ENCODE data around the gene AMDHD1.

Gene AMDHD1, protein sequence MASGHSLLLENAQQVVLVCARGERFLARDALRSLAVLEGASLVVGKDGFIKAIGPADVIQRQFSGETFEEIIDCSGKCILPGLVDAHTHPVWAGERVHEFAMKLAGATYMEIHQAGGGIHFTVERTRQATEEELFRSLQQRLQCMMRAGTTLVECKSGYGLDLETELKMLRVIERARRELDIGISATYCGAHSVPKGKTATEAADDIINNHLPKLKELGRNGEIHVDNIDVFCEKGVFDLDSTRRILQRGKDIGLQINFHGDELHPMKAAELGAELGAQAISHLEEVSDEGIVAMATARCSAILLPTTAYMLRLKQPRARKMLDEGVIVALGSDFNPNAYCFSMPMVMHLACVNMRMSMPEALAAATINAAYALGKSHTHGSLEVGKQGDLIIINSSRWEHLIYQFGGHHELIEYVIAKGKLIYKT

DNA sequence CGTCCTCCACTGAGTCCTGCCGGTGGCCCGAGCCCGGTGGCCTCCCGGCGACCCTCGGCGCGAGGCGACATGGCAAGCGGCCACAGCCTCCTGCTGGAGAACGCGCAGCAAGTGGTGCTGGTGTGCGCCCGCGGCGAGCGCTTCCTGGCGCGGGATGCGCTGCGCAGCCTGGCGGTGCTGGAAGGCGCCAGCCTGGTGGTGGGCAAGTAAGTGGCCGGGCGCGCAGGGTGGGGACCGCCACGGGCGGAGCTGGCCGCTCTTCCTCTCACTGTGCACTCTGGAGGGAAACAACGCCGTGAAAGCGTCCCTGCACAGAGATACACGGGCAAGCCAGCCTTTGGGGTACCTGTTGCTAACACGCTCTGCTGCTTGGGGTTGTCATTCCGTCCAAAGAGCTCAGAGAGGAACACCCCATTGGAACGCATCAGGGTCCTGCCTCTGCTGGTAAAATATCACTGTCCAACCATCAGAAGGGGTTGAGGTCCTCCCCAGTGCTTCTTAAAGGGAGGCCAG is at the start of gene AMDHD1:
AMDHD1 (plus strand) TSS at position 2 of the 513 bp plus-strand sequence; CDS start at position 70, 68 bp downstream.
- peak; percentile 63 for DNase-seq

DNA sequence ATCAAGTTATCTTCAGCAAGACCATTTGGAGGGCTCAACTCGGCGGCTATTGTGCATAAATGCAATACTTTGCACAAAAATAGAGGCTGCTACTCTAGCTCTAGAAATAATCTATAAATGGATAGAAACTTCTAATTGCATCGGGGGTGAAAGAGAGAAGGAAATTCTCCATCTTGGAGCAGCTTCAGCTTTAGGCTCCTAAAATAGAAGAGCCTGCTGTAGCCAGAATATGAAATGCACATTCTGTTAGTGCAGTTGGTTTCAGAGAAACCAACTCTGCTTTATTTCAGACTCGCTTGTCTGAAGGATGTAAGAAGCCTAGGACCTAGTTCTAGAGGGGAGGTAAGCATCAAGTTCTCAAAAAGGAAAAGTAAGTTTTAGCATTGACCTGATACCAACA is 46.3 kb upstream of the AMDHD1 start:
- DNase-seq = no peak

DNA sequence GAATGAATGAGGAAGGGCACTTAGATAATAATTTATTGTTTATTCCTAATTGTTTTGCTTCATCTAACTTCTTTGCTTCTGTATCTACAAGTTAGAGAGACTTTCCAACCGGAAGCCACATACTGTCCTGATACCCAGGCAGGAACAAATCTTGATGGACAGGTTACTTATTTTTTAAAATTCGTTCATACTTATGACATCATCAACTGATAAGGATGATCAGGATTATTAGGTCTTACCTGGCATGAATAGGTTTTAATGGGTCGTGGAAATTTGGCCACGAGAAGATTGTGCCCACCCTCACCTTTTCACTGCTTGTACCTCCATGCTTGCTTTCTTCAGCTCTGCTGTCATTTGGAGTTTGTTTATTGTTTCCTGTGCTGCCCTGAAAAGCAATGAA is 45.0 kb upstream of the AMDHD1 start:
- DNase-seq = no peak

DNA sequence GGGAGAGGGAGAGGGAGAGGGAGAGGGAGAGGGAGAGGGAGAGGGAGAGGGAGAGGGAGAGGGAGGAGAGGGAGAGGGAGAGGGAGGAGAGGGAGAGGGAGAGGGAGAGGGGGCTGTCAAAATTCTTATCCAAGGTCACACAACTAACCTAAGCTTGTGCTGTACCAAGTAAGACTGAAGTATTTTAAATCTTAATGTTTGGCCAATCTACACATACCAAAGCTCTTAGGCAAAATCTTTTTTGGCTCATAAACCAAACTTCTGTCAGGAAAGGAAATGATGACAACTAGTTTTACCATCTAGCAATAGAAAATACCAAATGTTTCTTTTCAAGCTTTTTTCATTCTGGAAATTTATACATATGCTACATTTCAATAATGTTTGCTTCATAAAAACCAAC is 34.6 kb upstream of the AMDHD1 start:
- DNase-seq = no peak

DNA sequence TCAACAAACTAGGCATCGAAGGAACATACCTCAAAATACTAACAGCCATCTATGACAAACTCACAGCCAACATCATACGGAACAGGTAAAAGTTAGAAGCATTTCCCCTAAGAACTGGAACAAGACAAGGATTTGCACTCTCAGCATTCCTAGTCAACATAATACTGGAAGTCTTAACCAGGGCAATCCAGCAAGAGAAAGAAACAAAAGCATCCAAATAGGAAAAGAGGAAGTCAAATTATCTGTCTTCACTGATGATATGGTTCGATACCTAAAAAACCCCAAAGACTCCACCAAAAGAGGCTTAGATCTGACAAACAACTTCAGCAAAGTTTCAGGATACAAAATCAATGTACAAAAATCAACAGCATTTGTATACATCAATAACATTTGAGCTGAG is 33.3 kb upstream of the AMDHD1 start:
- no peak for DNase-seq

DNA sequence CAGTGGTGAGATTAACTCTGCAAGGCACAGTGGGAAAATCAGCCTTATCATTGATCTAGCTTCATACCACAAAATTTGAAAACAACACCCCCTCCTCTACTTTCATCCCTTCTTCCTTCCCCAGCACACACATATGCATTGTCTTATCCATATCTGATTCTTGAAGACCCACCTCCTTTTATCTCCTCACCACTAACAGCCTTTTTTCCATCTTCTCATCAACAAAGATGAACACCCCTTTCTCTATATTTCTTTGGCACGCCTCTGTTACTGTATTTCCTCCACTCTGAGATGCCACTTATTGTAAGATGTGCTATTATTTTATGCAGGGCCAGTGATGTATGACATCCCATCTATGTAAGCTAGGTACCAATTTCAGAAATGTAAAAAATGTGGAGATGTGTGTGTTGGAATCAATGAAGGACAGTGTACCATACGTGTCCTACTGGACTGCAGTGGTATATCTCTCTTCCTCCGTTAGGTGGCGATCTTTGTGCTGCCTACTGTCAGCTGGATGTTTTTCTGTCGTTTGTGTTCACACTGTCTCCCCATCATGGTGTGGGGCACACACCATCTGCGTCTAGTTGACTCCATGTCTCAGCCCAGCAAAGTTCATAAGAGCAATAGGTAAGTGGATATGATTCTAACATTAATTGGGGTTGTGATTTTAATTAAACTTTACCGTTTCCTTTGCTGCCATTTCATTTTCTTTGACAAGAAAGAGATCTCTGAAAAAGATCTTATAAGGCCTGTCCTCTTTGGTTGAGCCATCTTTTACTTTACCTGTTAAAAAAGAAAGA is 24.7 kb upstream of the AMDHD1 start:
- peak; percentile 10 for DNase-seq

DNA sequence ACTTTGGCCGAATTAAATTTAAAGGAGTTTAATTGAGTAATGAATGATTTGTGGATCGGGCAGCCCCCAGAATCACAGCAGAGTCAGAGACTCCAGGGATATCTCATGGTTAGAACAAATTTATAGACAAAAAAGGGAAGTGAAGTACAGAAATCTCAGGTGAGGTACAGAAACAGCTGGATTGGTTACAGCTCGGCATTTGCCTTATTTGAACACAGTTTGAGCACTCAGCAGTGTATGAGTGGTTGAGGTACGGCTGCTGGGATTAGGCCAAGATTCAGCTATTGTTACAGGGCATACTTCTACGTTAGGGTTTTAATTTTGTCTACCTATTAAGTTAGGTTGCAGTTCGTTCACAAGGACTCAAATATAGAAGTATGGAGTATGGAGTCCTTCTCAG is 24.0 kb upstream of the AMDHD1 start:
- no peak for DNase-seq

DNA sequence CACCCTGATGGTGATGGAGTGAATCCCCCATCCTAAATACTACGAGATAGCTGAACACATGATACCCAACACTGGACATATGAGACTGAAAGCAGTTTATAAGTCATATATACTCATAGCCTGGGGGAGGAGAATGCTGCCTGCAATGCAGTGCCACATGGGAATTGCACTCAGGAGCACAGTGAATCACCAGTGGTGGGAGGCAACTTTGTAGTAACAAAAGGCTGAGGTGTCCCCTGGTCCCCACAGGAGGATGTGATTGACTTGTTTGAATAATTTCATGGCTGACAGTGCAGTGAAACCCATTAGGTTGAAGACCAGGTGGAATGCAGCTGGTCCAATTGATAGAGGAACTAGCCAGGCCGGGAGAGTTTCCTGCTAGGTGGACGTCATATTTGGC is 20.9 kb upstream of the AMDHD1 start:
- DNase-seq = no peak

DNA sequence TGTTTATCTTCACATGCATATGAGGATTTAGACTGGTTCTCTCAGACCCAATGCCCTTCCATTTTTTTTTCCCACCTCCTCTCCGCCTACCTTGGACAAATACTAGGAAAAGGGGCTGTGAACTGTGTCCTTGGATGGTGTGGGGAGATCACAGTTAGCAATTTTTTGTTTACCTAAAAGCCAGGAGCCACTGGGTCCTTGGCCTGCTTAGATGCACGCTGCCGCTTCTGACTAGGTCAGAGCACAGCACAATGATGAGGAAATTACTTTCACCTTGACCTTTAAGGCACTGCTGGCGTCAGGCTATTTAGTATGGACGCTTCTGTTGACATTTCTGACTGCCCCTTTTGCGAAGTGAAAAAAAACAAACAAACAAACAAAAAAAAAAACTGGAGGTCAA is 2.6 kb upstream of the AMDHD1 start:
- no peak for DNase-seq

DNA sequence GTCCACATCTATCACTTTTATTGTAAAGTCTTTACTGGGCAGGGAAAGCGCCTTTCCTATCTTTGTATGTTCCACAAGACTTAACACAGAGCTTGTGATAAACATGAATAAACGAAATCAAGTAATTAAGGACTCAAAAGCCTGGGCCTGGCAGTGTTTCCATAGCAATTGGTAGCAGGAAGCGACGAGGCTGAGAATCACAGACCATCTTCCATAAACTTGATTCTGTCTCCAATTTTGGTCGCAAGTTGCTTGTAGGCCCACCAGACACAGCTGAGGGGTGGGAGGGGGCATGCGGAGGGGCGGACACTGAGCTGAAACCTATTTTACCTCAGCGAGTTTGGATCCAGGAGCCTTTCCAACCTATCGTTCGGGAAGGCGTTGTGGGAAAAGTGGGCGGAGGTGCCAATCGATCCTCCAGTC is 1.0 kb upstream of the AMDHD1 start:
- no peak for DNase-seq

DNA sequence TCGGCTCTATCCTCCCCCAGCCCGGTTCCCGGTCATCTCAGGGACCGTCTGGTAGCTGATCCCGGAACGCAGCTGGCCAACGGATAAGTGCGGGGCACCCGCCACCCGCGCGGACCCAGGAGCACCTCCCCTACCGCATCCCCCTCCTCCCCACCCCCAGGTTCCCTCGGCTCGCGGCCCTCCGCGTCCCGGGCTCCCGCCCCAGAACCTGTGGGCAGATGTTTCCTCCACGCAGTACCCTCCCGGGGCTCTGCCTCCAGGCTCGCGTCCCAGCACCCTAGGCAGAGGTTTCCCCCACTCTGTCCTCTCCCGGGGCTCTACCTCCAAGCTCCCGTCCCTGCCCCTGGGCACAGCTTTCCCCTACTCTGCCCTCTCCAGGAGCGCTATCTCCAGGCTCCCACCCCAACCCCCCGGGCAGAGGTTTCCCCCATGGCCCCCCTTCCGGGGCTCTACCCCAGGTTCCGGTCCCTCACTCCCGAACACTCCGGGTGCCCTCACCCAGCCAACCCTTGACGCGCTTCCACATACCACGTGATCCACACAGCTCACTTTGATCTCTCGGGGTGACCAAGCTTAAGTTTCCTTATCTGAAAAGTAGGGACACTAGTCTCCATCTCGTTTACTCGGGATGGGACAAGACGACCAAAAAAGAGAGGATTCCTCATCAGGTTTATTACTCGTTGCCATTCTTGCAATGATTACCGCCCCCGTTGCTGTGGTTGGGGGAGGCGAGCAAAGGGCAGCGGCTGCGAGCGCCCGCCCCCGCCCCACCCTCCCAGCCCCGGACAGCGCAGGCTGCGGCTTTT is 404 bp upstream of the AMDHD1 start, which contains the start of gene CCDC38:
CCDC38 (minus strand) TSS at position 91 of the 806 bp plus-strand sequence. CDS start 6,105 bp downstream, outside the sequence.
- DNase-seq = peak; percentile 80

DNA sequence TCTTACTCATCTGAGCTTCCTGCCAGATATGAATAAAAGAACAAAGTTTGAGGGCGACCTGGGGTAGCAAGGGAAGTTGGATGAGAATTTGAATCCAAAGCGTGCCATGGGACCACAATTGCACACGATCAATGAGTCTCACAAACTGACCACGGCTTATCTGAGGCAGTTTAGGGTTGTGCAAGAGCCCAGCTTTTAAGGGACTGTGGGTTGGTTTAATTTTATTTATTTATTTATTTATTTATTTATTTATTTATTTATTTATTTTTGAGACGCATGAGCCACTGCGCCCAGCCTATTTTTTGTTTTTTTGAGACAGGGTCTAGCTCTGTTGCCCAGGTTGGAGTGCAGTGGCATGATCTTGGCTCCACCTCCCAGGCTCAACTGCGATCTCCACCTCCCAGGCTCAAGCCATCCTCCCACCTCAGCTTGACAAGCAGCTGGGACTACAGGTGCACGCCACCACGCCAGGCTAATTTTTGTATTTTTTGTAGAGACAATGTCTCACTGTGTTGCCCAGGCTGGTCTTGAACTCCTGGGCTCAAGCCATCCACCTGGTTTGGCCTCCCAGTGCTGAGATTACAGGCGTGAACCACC is 1.1 kb downstream of the AMDHD1 start:
- DNase-seq = no peak

DNA sequence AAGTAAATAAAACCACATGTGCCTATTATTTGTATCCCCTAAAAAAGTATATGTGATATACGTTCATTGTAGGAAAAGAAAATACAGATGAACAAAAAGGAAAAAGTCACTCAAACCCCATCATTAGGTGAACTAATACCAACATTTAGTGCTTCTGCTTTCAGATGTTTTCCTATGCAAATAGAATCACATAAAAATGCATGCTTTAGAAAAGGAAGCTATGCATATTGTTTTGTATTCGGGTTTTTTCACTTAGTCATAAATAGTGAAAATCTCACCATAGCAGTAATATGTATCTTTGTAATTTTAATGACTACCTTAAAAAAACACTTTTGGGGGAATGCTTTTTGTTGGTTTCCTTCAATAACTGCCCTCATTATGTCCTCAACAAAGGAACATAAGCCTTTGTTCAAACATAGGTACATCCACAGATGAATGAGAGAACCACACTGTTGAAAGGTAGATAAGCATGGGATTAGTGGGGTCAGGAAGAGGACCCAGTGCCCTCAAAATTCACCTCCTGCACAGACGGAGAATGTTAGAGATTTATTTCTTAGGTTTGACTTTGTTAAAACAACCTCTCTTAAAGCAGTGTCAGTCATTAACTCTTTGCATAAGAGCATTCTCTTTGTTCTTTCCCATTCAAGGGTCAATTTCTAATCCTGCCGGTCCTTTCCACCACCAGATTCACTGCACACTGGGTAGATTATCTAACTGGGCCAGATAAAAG is 6.5 kb downstream of the AMDHD1 start:
- no peak for DNase-seq

DNA sequence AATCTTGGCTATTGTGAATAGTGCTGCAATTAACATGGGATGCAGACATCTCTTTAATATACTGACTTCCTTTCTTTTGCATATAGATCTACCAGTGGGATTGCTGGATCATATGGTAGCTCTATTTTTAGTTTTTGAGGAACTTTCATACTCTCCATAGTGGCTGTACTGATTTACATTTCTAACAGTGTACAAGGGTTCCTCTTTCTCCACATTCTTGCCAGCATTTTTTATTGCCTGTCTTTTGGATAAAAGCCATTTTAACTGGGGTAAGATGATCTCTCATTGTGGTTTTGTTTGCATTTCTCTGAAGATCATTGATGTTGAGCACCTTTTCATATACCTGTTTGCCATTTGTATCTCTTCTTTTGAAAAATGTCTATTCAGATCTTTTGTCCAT is 8.4 kb downstream of the AMDHD1 start:
- DNase-seq = no peak

DNA sequence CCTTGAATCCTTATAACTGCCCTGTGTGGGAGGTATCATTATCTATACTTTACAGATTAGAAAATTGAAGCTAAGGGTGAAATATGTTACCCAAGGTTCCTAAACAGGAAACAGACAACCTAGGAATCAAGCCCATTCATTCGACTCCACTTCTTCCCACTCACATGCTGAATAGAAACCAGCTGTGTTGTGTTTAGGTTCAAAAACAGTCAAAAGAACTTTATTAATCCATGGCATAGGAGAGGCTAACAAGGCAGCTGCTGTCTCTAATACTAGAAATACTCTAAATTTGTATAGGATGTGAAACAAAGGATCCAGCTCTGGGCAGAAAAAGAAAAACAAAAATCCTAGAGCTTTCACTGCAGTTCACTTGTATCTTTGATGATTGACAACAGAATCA is 9.9 kb downstream of the AMDHD1 start:
- DNase-seq = no peak

DNA sequence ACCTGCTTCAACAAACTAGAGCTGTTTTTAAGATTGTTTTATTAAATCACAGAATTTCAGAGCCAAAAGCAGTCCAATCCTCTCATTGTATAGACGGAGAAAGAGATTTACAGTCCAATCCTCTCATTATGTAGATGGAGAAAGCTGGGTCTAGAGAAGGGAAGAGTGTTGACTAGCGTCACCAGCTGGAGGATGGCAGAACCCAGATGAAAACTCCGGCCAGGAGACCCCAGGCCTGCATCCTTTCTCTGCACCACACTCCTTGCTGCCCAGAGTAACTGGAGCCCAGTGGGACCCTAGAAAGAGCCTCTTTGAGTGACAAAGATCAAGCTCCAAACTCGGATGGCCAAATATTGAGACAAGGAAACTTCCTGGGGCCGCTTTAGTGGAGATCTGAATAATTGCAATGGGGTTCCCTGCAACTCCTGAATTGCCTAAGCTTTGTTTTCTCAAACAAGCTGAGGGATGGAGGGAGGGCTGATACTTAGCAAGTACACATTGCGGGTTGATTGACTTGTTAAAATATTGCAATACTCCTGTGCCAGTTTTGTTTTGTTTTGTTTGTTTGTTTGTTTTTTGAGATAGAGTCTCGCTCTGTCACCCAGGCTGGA is 12.5 kb downstream of the AMDHD1 start:
- no peak for DNase-seq

DNA sequence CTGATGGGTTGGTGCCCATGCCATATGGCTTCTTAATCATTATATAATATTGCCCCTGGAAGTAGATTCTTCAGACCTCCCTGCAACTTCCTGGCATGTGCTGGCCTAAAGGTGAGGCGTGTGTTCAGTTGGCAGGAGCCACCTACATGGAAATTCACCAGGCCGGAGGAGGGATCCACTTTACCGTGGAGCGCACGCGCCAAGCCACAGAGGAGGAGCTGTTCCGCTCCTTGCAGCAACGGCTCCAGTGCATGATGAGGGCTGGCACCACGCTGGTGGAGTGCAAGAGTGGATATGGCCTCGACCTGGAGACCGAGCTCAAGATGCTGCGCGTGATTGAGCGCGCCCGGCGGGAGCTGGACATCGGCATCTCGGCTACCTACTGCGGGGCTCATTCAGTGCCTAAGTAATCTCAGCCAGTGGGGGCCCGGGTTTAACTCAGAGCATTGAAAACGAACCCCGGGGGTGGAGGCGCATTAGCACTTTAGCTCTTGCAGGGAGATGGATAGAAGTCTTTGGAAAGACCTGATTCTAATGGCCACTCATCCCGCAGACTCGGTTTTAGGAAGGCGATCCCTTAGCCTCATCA is 13.5 kb downstream of the AMDHD1 start:
- no peak for DNase-seq

DNA sequence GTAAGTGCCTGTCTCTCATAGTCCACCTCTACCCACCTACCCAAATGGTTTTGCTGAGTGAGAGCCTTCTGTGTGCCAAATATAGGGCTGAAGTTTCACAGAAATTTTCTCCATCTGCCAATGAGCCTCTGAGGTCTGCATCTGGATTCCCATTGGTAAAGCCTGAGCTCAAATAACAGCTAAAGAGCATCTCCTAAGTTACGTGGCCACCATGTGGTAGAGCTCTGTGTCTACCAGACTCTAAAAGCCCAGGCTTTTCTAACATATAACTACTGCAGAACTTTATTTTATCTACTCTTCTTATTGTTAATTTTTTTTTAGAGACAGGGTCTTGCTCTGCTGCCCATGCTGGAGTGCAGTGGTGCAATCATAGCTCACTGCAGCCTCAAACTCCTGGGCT is 16.0 kb downstream of the AMDHD1 start:
- no peak for DNase-seq

DNA sequence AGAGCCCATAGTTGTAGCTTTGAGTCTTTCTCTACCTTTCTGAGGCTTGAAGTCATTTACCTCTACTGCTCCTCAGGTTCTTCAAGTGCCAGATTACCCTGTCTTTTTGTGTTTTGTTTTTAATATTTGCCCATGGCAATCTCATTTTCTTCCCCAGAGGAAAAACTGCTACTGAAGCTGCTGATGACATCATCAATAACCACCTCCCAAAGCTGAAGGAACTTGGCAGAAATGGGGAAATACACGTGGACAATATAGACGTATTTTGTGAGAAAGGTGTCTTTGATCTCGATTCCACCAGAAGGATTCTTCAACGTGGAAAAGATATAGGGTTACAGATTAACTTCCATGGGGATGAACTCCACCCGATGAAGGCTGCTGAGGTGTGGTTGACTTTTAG is 17.1 kb downstream of the AMDHD1 start:
- no peak for DNase-seq

DNA sequence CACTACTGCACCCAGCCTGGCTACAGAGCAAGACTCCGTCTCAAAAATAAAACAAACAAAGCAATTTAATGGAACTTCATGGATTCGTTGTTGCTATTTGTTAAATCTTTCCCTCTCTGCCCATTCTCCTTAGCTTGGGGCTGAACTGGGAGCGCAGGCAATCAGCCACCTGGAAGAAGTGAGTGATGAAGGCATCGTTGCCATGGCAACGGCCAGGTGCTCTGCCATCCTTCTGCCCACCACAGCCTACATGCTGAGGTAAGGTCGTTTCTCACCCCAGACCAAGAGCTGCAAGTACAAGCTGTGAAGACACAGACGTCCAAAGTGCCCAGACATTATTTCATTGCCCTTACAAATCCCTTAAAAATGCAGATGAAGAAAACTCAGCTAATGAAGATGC is 19.1 kb downstream of the AMDHD1 start:
- DNase-seq = no peak

DNA sequence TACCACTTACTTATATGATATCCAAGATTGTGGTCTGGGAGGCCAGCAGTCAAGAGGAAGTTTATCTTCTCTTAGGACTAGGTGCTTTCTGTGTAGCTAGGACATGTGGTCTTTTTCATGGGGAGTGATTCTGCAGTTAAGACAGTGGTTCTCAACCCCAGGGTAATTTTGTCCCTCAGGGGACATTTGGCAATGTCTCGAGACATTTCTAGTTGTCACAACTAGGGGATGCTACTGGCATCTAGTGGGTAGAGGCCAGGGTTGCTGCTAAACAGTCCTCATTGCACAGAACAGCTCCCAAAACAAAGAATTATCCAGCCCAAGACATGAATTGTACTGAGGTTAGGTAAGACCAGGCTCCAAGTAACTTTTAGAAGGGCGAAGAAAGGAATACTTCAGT is 20.0 kb downstream of the AMDHD1 start:
- DNase-seq = no peak

Measured in stimulated activated CD4-positive, alpha-beta T cell treated with anti-CD3 and anti-CD28 coated beads, Interleukin-4, amount 100 ng/mL, for 1 hour (primary cell).